ENCODE measurements around the gene KMT2C. TPM values are rescaled to one million over a fixed set of nuclear protein-coding genes. Genes with fewer than 3 reads are reported as not detected.

Gene KMT2C
- total and polyA plus RNA-seq, 8 donors = 5.0 to 248 (median 80.1) TPM

DNA sequence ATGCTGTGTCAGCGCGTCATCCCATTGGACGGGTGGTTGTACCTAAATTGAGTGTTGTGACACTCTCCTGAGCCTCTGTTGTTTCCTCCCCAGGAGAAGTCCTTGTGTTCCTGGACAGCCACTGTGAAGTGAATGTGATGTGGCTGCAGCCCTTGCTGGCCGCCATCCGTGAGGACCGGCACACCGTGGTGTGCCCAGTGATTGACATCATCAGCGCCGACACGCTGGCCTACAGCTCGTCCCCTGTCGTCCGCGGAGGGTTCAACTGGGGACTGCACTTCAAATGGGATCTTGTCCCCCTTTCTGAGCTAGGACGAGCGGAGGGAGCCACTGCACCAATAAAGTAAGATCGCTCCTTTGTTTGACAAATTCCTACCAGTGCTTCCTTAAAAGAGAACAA lies 327.9 kb downstream of the KMT2C start:
- 97 to 98% (median 97%) methylated on average over 16 to 17 of the region's 17 CpGs for WGBS, 5 donors

DNA sequence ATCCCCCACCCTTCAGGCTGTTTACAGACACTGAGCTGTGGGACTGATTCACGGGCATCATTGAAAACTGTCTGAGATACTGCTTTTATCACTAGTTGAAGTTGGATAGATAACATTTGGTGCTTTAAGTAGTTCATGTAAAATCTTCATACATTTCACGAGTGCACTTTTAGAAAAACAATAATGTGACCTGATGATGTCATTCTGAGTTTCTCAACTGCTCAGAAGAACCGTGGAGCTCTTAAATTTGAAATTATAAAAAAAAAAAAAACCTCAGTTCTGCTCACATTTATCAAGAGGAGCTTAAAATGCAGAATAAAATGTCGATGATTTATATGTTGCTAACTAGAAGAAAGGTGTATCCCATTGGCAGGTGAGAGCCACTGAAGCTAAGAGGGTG lies 328.8 kb downstream of the KMT2C start:
- H3K27me3 ChIP-seq = no peaks in the 10 kb centered on the region
- WGBS, 5 donors = 74 to 78% (median 75%) methylated on average over 4 of the region's 4 CpGs
- H3K9me3 ChIP-seq = no peaks in the 10 kb centered on the region
- TF ChIP-seq EP300 (IDR thresholded peaks at IDR 0.05) (no peak), POLR2A (IDR thresholded peaks at IDR 0.05) (no peak), CTCF (IDR thresholded peaks at IDR 0.05) (no peak), POLR2AphosphoS5 (IDR thresholded peaks at IDR 0.05) (no peak)
- no peak overlapping the region for H3K4me3 ChIP-seq
- intact Hi-C loops (cut with DNase I; ENCODE audit: low total_unique reads) = no loop called here
- peaks cover 10 to 86% (median 79%) of the 10 kb centered on the region in 4 donors for H3K36me3 ChIP-seq
- no peaks in the 10 kb centered on the region for H3K4me1 ChIP-seq
- no peak overlapping the region for H3K27ac ChIP-seq
- no peak for DNase-seq

More for the DNA sequence above, 327.9 kb downstream of the KMT2C start:
- H3K27me3 ChIP-seq = no peaks in the 10 kb centered on the region
- H3K4me1 ChIP-seq = no peaks in the 10 kb centered on the region
- no peaks in the 10 kb centered on the region for H3K9me3 ChIP-seq
- intact Hi-C loops (cut with DNase I; ENCODE audit: low total_unique reads) = no loop called here
- no peak for DNase-seq
- no peak overlapping the region for H3K27ac ChIP-seq
- H3K36me3 ChIP-seq = peaks cover 10 to 83% (median 71%) of the 10 kb centered on the region in 4 donors
- TF ChIP-seq POLR2AphosphoS5 (IDR thresholded peaks at IDR 0.05) (no peak), EP300 (IDR thresholded peaks at IDR 0.05) (no peak)
- no peak overlapping the region for H3K4me3 ChIP-seq

- 92 to 97% (median 95%) methylated on average over 11 of the region's 11 CpGs for WGBS, 5 donors
- Histone ChIP-seq H3K4me1 (no peaks in the 10 kb centered on the region), H3K27me3 (no peaks in the 10 kb centered on the region), H3K27ac (no peak overlapping the region), H3K9me3 (no peaks in the 10 kb centered on the region), H3K36me3 (peaks cover 4 to 83% (median 79%) of the 10 kb centered on the region in 4 donors), H3K4me3 (no peak overlapping the region)
- no peak for TF ChIP-seq EP300 (IDR thresholded peaks at IDR 0.05)
- TF ChIP-seq POLR2A (IDR thresholded peaks at IDR 0.05) = no peak
- no peak for TF ChIP-seq CTCF (IDR thresholded peaks at IDR 0.05)
- no peak for TF ChIP-seq POLR2AphosphoS5 (IDR thresholded peaks at IDR 0.05)
- no peak for DNase-seq
- intact Hi-C loops (cut with DNase I; ENCODE audit: low total_unique reads) = no loop called here
Observed at GRCh38 chr7:152105205-152105604, 330.6 kb downstream of the KMT2C start.

DNA sequence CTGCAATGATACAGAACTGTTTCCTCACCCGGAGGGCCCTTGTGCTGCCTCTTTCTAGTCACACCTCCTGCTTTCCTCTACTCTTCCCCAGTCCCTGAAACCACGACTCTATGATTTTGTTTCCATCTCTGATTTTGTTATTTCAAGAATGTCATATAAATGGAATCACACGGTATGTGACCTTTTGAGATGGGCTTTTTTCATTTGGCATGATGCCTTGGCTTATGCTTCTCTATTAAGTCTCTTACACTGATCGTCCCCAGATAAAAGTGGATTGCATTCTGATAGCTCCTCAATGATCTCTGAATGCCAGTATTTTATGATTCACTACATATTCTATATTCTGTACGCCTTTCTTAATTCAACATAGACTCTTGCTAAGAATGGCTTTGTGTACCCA lies 332.1 kb downstream of the KMT2C start:
- Histone ChIP-seq H3K27ac (no peak overlapping the region), H3K27me3 (no peaks in the 10 kb centered on the region), H3K9me3 (no peaks in the 10 kb centered on the region), H3K4me3 (no peak overlapping the region), H3K36me3 (peaks cover 4 to 69% (median 68%) of the 10 kb centered on the region in 4 donors), H3K4me1 (no peaks in the 10 kb centered on the region)
- no peak for TF ChIP-seq CTCF (IDR thresholded peaks at IDR 0.05)
- TF ChIP-seq POLR2AphosphoS5 (IDR thresholded peaks at IDR 0.05) = no peak
- intact Hi-C loops (cut with DNase I; ENCODE audit: low total_unique reads) = no loop called here
- WGBS, 5 donors = 71 to 81% (median 75%) methylated on average over 5 of the region's 5 CpGs
- DNase-seq = no peak

DNA sequence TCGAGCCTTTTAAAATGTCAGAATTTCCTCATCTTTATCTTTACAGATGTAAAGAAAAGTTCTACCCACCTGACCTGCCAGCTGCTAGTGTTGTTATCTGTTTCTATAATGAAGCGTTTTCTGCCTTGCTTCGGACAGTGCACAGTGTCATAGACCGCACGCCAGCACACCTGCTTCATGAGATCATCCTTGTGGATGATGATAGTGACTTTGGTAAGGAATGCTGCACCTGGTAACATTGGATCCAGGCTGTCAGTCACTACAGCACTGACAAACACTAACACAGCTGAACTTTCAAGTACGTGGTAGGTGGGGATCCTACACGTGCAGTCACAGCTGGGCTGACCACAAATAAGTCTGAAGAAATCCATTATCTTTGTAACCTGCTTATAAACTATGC lies 332.7 kb downstream of the KMT2C start:
- Histone ChIP-seq H3K4me3 (no peak overlapping the region), H3K36me3 (peaks cover 4 to 62% (median 62%) of the 10 kb centered on the region in 4 donors), H3K4me1 (no peaks in the 10 kb centered on the region), H3K27me3 (no peaks in the 10 kb centered on the region), H3K9me3 (no peaks in the 10 kb centered on the region), H3K27ac (no peak overlapping the region)
- TF ChIP-seq POLR2AphosphoS5 (IDR thresholded peaks at IDR 0.05) (no peak), POLR2A (IDR thresholded peaks at IDR 0.05) (no peak), CTCF (IDR thresholded peaks at IDR 0.05) (no peak), EP300 (IDR thresholded peaks at IDR 0.05) (no peak)
- intact Hi-C loops (cut with DNase I; ENCODE audit: low total_unique reads) = no loop called here
- WGBS, 5 donors = 76 to 94% (median 86%) methylated on average over 7 of the region's 7 CpGs
- DNase-seq = no peak

Measured in stomach (tissue), 9 donors.